Astrocyte (in vitro differentiated cells and primary cell): Measurements from ENCODE around the gene BFSP2. TPM values are rescaled to one million over a fixed set of nuclear protein-coding genes. Genes with fewer than 3 reads are reported as not detected.

ENCODE experiments used
- DNase-seq: peaks from one replicate; pipeline ENCODE4 v3.0.0-alpha.2; 2010; ENCODE audit warnings: low read depth
- FAIRE-seq: peaks from 2 replicates; lab custom pipeline; 2011; peaks lifted over from hg19 to GRCh38; lab: Jason Lieb, UNC
- H2AFZ ChIP-seq: 2 replicates; pipeline ENCODE4 v1.6.0; 2012; ENCODE audit warnings: low read depth, low read length, inconsistent platforms
- H3K27ac ChIP-seq: 2 replicates; pipeline ENCODE4 v1.5.1; 2011; ENCODE audit warnings: low read depth, low read length, inconsistent platforms
- H3K27me3 ChIP-seq: 2 replicates; pipeline ENCODE4 v1.6.0; 2011; ENCODE audit warnings: low read length, inconsistent platforms; ENCODE audit not compliant: insufficient read depth
- H3K36me3 ChIP-seq: 2 replicates; pipeline ENCODE4 v1.5.1; 2011; ENCODE audit warnings: low read length, inconsistent platforms; ENCODE audit not compliant: insufficient read depth
- H3K4me1 ChIP-seq: 2 replicates; pipeline ENCODE4 v1.5.1; 2011; ENCODE audit warnings: low read length, inconsistent platforms; ENCODE audit not compliant: insufficient read depth
- H3K4me2 ChIP-seq: 2 replicates; pipeline ENCODE4 v1.6.0; 2012; ENCODE audit warnings: low read length, inconsistent platforms
- H3K4me3 ChIP-seq: 2 replicates; pipeline ENCODE4 v1.5.1; 2011; ENCODE audit warnings: low read depth, mild to moderate bottlenecking, low read length, inconsistent platforms; ENCODE audit not compliant: insufficient read depth
- H3K79me2 ChIP-seq: 2 replicates; pipeline ENCODE4 v1.6.0; 2012; ENCODE audit warnings: mild to moderate bottlenecking, low read length, inconsistent platforms; ENCODE audit not compliant: insufficient read depth
- H3K9ac ChIP-seq: 2 replicates; pipeline ENCODE4 v1.6.0; 2012; ENCODE audit warnings: mild to moderate bottlenecking, low read length, inconsistent platforms
- H3K9me3 ChIP-seq: 2 replicates; pipeline ENCODE4 v1.5.1; 2012; ENCODE audit warnings: low read depth, mild to moderate bottlenecking, low read length, inconsistent platforms; ENCODE audit not compliant: insufficient read depth
- H4K20me1 ChIP-seq: 2 replicates; pipeline ENCODE4 v1.6.0; 2012; ENCODE audit warnings: low read length, inconsistent platforms; ENCODE audit not compliant: insufficient read depth
- H3K27ac Mint-ChIP-seq: one replicate; pipeline ENCODE4 v1.8.0; 2021; ENCODE audit warnings: mild to moderate bottlenecking, mixed read lengths; ENCODE audit not compliant: unreplicated experiment
- H3K27me3 Mint-ChIP-seq: one replicate; pipeline ENCODE4 v1.8.0; 2021; ENCODE audit warnings: low read depth, mixed read lengths; ENCODE audit not compliant: unreplicated experiment
- H3K36me3 Mint-ChIP-seq: one replicate; pipeline ENCODE4 v1.8.0; 2021; ENCODE audit warnings: low read depth, mixed read lengths; ENCODE audit not compliant: unreplicated experiment
- H3K4me1 Mint-ChIP-seq: one replicate; pipeline ENCODE4 v1.8.0; 2021; ENCODE audit warnings: low read depth, mixed read lengths; ENCODE audit not compliant: unreplicated experiment
- H3K4me3 Mint-ChIP-seq: one replicate; pipeline ENCODE4 v1.8.0; 2021; ENCODE audit warnings: mild to moderate bottlenecking, moderate library complexity, mixed read lengths; ENCODE audit not compliant: unreplicated experiment
- H3K9me3 Mint-ChIP-seq: one replicate; pipeline ENCODE4 v1.8.0; 2021; ENCODE audit warnings: mild to moderate bottlenecking, mixed read lengths; ENCODE audit not compliant: unreplicated experiment
- EZH2 ChIP-seq: IDR thresholded peaks from 2 replicates; pipeline ENCODE4 v1.6.1; 2012; ENCODE audit warnings: mild to moderate bottlenecking, low read length, inconsistent platforms; ENCODE audit not compliant: insufficient read depth
- total RNA-seq: library from RNA; stranded (reverse); gene quantifications from 2 replicates; pipeline ENCODE4 v1.2.1, GENCODE V29; 2021
- TF ChIP-seq, protein P1 (sequence below): IDR thresholded peaks from 2 replicates; pipeline ENCODE4 v1.5.1; 2011; ENCODE audit warnings: low read depth, mild to moderate bottlenecking, inconsistent platforms, low read length, moderate library complexity; ENCODE audit not compliant: insufficient read depth

Gene BFSP2
- total RNA-seq, 1 donor from 2014 or later, result not detected

DNA sequence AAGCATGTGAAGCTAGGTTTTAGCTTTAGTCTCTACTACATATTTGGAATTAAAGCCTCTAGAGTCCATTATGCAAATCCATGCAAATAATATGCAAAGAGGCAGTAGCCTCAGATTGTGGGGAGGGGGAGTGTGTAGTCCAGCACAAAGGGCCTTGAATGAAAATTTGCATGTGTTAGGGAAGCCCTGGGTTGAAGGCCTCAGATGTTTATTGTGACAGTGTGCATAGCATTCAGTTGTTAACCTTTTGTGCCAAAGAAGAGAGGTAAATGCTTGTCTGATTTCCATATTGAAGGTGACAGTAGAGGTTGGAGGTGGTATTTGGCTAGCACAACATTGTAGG lies 24.5 kb upstream of the BFSP2 start:
- no peaks in the 10 kb centered on the region for H3K4me1 ChIP-seq
- no peak overlapping the region for H3K9ac ChIP-seq
- H3K27me3 ChIP-seq, result no peaks in the 10 kb centered on the region
- H3K9me3 ChIP-seq, result no peaks in the 10 kb centered on the region
- Mint-ChIP-seq H3K4me1 (no peaks in the 10 kb centered on the region), H3K36me3 (no peaks in the 10 kb centered on the region), H3K4me3 (no peak overlapping the region), H3K9me3 (no peaks in the 10 kb centered on the region), H3K27ac (no peak overlapping the region), H3K27me3 (no peaks in the 10 kb centered on the region)
- no peak overlapping the region for H3K4me2 ChIP-seq
- TF ChIP-seq, protein P1, sequence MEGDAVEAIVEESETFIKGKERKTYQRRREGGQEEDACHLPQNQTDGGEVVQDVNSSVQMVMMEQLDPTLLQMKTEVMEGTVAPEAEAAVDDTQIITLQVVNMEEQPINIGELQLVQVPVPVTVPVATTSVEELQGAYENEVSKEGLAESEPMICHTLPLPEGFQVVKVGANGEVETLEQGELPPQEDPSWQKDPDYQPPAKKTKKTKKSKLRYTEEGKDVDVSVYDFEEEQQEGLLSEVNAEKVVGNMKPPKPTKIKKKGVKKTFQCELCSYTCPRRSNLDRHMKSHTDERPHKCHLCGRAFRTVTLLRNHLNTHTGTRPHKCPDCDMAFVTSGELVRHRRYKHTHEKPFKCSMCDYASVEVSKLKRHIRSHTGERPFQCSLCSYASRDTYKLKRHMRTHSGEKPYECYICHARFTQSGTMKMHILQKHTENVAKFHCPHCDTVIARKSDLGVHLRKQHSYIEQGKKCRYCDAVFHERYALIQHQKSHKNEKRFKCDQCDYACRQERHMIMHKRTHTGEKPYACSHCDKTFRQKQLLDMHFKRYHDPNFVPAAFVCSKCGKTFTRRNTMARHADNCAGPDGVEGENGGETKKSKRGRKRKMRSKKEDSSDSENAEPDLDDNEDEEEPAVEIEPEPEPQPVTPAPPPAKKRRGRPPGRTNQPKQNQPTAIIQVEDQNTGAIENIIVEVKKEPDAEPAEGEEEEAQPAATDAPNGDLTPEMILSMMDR, result no peak
- no peak for TF ChIP-seq EZH2
- no peaks in the 10 kb centered on the region for H4K20me1 ChIP-seq
- H2AFZ ChIP-seq, result no peak overlapping the region
- DNase-seq, result no peak
- no peaks in the 10 kb centered on the region for H3K36me3 ChIP-seq
- no peak overlapping the region for H3K27ac ChIP-seq
- FAIRE-seq, result no peak
- H3K4me3 ChIP-seq, result no peak overlapping the region
- H3K79me2 ChIP-seq, result no peaks in the 10 kb centered on the region

DNA sequence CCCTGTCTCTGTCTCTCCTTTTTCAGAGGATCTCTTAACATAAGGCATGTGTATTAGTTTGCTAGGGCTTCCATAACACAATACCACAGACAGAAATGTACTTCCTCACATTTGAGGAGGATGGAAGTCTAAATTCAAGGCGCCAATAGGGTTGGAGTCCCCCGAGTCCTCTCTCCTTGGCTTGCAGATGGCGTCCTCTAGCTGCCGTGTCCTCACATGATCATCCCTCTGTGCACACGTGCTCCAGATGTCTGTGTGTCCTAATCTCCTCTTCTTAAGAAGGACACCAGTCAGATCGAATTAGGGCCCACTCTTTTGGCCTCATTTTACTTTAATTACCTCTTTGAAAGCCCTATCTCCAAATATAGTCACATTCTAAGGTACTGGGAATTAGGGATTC lies 23.0 kb upstream of the BFSP2 start:
- no peaks in the 10 kb centered on the region for H3K4me1 ChIP-seq
- peaks cover 3% of the 10 kb centered on the region for H3K36me3 Mint-ChIP-seq
- TF ChIP-seq EZH2, result no peak
- TF ChIP-seq, protein P1, result no peak
- H3K4me3 Mint-ChIP-seq, result no peak overlapping the region
- H3K27ac ChIP-seq, result no peak overlapping the region
- no peak overlapping the region for H3K4me2 ChIP-seq
- peaks cover 5% of the 10 kb centered on the region for H3K27me3 Mint-ChIP-seq
- H3K4me1 Mint-ChIP-seq, result no peaks in the 10 kb centered on the region
- H3K9me3 Mint-ChIP-seq, result no peaks in the 10 kb centered on the region
- H4K20me1 ChIP-seq, result no peaks in the 10 kb centered on the region
- no peak overlapping the region for H3K27ac Mint-ChIP-seq
- no peak for FAIRE-seq
- no peaks in the 10 kb centered on the region for H3K36me3 ChIP-seq
- no peak for DNase-seq
- no peaks in the 10 kb centered on the region for H3K9me3 ChIP-seq
- H2AFZ ChIP-seq, result no peak overlapping the region
- H3K27me3 ChIP-seq, result no peaks in the 10 kb centered on the region
- no peak overlapping the region for H3K9ac ChIP-seq
- H3K4me3 ChIP-seq, result no peak overlapping the region
- no peaks in the 10 kb centered on the region for H3K79me2 ChIP-seq

DNA sequence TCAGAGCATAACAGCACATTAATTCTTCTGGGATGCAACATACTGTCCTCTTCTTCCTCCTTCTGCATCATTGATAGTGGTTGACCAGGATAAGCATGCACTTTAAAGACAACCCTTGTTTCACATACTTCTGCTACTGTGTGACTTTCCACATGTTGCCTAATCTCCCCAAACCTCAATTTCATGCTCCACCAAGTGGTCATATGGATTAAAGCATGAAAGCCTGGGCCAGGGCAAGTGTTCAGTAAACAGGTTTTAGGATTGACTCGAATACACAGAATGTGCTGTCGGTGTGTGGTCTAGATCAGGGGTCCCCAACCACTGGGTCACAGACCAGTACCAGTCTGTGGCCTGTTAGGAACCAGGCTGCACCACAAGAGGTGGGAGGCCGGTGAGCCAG lies 22.5 kb upstream of the BFSP2 start:
- Mint-ChIP-seq H3K27me3 (peaks cover 8% of the 10 kb centered on the region), H3K36me3 (peaks cover 3% of the 10 kb centered on the region), H3K27ac (no peak overlapping the region), H3K4me1 (no peaks in the 10 kb centered on the region), H3K9me3 (no peaks in the 10 kb centered on the region), H3K4me3 (no peak overlapping the region)
- no peaks in the 10 kb centered on the region for H3K36me3 ChIP-seq
- H4K20me1 ChIP-seq, result no peaks in the 10 kb centered on the region
- H3K9me3 ChIP-seq, result no peaks in the 10 kb centered on the region
- H3K4me2 ChIP-seq, result no peak overlapping the region
- H3K4me1 ChIP-seq, result no peaks in the 10 kb centered on the region
- peak; percentile 75 for FAIRE-seq
- no peak overlapping the region for H3K27ac ChIP-seq
- H3K79me2 ChIP-seq, result no peaks in the 10 kb centered on the region
- no peak overlapping the region for H3K9ac ChIP-seq
- DNase-seq, result peak; percentile 23
- TF ChIP-seq EZH2, result no peak
- TF ChIP-seq, protein P1, result peak; percentile 59
- H3K4me3 ChIP-seq, result no peak overlapping the region
- H3K27me3 ChIP-seq, result no peaks in the 10 kb centered on the region
- no peak overlapping the region for H2AFZ ChIP-seq
